ENCODE data around the gene SLAIN1.

DNA sequence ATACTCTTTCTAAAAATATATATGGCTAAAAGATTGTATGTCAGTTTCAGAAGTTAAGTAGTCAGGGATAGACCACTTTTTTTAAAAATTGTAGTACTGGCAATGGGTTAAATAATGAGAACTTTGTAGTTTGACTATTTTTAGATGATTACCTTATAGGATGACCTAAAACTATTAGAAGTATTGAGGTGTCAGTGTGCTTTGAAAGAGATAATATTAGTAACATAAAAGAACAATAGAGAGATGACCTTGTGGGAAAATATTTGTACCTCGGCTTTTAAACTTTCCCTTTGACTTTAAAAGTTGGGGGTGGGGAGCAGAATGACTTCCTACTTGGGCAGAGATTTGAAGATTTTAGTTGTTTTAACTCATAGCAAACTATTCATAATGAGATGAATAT is 48.3 kb downstream of the SLAIN1 start:
- TF ChIP-seq POLR2A (IDR thresholded peaks at IDR 0.05), result no peak
- TF ChIP-seq, protein P1, sequence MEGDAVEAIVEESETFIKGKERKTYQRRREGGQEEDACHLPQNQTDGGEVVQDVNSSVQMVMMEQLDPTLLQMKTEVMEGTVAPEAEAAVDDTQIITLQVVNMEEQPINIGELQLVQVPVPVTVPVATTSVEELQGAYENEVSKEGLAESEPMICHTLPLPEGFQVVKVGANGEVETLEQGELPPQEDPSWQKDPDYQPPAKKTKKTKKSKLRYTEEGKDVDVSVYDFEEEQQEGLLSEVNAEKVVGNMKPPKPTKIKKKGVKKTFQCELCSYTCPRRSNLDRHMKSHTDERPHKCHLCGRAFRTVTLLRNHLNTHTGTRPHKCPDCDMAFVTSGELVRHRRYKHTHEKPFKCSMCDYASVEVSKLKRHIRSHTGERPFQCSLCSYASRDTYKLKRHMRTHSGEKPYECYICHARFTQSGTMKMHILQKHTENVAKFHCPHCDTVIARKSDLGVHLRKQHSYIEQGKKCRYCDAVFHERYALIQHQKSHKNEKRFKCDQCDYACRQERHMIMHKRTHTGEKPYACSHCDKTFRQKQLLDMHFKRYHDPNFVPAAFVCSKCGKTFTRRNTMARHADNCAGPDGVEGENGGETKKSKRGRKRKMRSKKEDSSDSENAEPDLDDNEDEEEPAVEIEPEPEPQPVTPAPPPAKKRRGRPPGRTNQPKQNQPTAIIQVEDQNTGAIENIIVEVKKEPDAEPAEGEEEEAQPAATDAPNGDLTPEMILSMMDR (IDR thresholded peaks at IDR 0.05), result no peak
